ENCODE data around the gene PRDM16. TPM values are rescaled to one million over a fixed set of nuclear protein-coding genes. Genes with fewer than 3 reads are reported as not detected.

The PRDM16 gene
- total RNA-seq, 1 experiment from 2014 or later: 0.17 TPM

- H3K4me1 Mint-ChIP-seq: peaks cover 8 to 16% of the 10 kb centered on the region in 2 experiments
- H3K9me3 Mint-ChIP-seq: peaks cover 4 to 5% of the 10 kb centered on the region in 2 experiments; a peak in 2 of 5 replicates
- Histone ChIP-seq H3K18ac (ENCODE audit: insufficient read length, low read depth, low read length) (no peak overlapping the region), H2BK120ac (ENCODE audit: low read depth, low read length, poor library complexity, severe bottlenecking) (no peak overlapping the region), H3K4me2 (ENCODE audit: insufficient read depth, insufficient read length, low read length) (no peak overlapping the region), H3K9me3 (ENCODE audit: control insufficient read depth, low read depth, low read length) (no peaks in the 10 kb centered on the region), H3K4me1 (ENCODE audit: insufficient read depth, low read length) (no peaks in the 10 kb centered on the region), H3K23me2 (ENCODE audit: insufficient read length, low read depth, low read length, poor library complexity, severe bottlenecking) (no peaks in the 10 kb centered on the region), H3K23ac (ENCODE audit: insufficient read length, low read depth, low read length) (no peak overlapping the region), H4K8ac (replicated peaks; ENCODE audit: insufficient read length, low read depth, low read length) (no peak overlapping the region), H2BK20ac (ENCODE audit: low read depth, low read length, poor library complexity, severe bottlenecking) (no peak overlapping the region), H4K5ac (ENCODE audit: insufficient read length, low read depth, low read length) (no peak overlapping the region), H3K9ac (ENCODE audit: extremely low read depth, insufficient read length, low read length) (no peak overlapping the region), H3K79me1 (ENCODE audit: insufficient read depth, low read depth, low read length, poor library complexity, severe bottlenecking) (no peaks in the 10 kb centered on the region), H4K91ac (ENCODE audit: insufficient read length, low read depth, low read length) (no peak overlapping the region), H3K27me3 (ENCODE audit: insufficient read depth, low read length) (no peaks in the 10 kb centered on the region), H3K79me2 (ENCODE audit: insufficient read depth, low read length) (no peaks in the 10 kb centered on the region), H3T11ph (ENCODE audit: low read length) (no peak overlapping the region), H3K56ac (ENCODE audit: insufficient read length, low read depth, low read length) (no peak overlapping the region), H2BK12ac (ENCODE audit: insufficient read length, low read depth, low read length) (no peak overlapping the region), H2AFZ (ENCODE audit: low read length) (no peak overlapping the region), H2BK5ac (ENCODE audit: insufficient read length, low read length) (no peak overlapping the region), H2BK15ac (ENCODE audit: low read depth, low read length) (no peak overlapping the region), H3K14ac (ENCODE audit: insufficient read depth, low read length) (no peak overlapping the region), H3K27ac (ENCODE audit: insufficient read length, low read depth, low read length) (no peak overlapping the region), H3K4ac (ENCODE audit: low read depth, low read length) (no peak overlapping the region), H4K20me1 (ENCODE audit: control insufficient read depth, insufficient read depth, insufficient read length) (no peaks in the 10 kb centered on the region), H2AK5ac (ENCODE audit: insufficient read length, low read length) (no peak overlapping the region)
- no peak for DNase-seq
- no CpG with 5 or more reads among the region's 10 CpGs for WGBS (ENCODE audit: extremely low coverage, insufficient read length, low lambda C conversion rate)
- H3K36me3 Mint-ChIP-seq (ENCODE audit: insufficient read depth in 1 of 3, low read depth in 3 of 3): peaks cover 2 to 4% (median 2%) of the 10 kb centered on the region in 3 experiments; a peak in 5 of 7 replicates
- no peak overlapping the region for H3K4me3 Mint-ChIP-seq
- H3K27ac Mint-ChIP-seq: no peak overlapping the region
- no peak for TF ChIP-seq CTCF (conservative IDR thresholded peaks at IDR 0.05)
- H3K27me3 Mint-ChIP-seq (ENCODE audit: low read depth): peaks cover 1% of the 10 kb centered on the region
These were observed 194.8 kb downstream of the PRDM16 start for GRCh38 chr1:3263790-3264189.

All from H9 (cell line).